ENCODE data around the gene KRTAP5-1. TPM values are rescaled to one million over a fixed set of nuclear protein-coding genes. Genes with fewer than 3 reads are reported as not detected.

KRTAP5-1 gene
- total RNA-seq, 2 donors from 2014 or later, result not detected

GRCh38 chr11:1560649-1561251 is 24.3 kb downstream of the KRTAP5-1 start:
- Histone ChIP-seq H3K4me1 (peaks cover 0 to 53% of the 10 kb centered on the region in 2 donors), H3K27me3 (no peaks in the 10 kb centered on the region), H3K36me3 (peaks cover 60% of the 10 kb centered on the region), H3K4me3 (no peak overlapping the region), H3K9me3 (no peaks in the 10 kb centered on the region), H3K27ac (peak overlapping the region; percentile 92 to 99)
- TF ChIP-seq CTCF (IDR thresholded peaks at IDR 0.05), result no peak
- DNase-seq (ENCODE audit: low spot score), result no peak

- peaks cover 0 to 47% of the 10 kb centered on the region in 2 donors for H3K4me1 ChIP-seq
- no peak for DNase-seq (ENCODE audit: low spot score)
- TF ChIP-seq CTCF (IDR thresholded peaks at IDR 0.05), result no peak
- no peaks in the 10 kb centered on the region for H3K9me3 ChIP-seq
- peaks cover 59% of the 10 kb centered on the region for H3K36me3 ChIP-seq
- H3K4me3 ChIP-seq, result no peak overlapping the region
- peak overlapping the region; percentile 92 to 99 for H3K27ac ChIP-seq
- H3K27me3 ChIP-seq, result no peaks in the 10 kb centered on the region
These were observed 25.0 kb downstream of the KRTAP5-1 start for GRCh38 chr11:1560002-1560648.

- H3K4me3 ChIP-seq, result no peak overlapping the region
- peaks cover 59% of the 10 kb centered on the region for H3K36me3 ChIP-seq
- no peaks in the 10 kb centered on the region for H3K27me3 ChIP-seq
- peak overlapping the region; percentile 92 to 99 for H3K27ac ChIP-seq
- no peak for TF ChIP-seq CTCF (IDR thresholded peaks at IDR 0.05)
- no peaks in the 10 kb centered on the region for H3K9me3 ChIP-seq
- H3K4me1 ChIP-seq, result peaks cover 0 to 39% of the 10 kb centered on the region in 2 donors
- peak; percentile 93 for DNase-seq (ENCODE audit: low spot score)
These were observed 25.8 kb downstream of the KRTAP5-1 start for GRCh38 chr11:1559111-1559951.

- no peaks in the 10 kb centered on the region for H3K9me3 ChIP-seq
- TF ChIP-seq CTCF (IDR thresholded peaks at IDR 0.05), result no peak
- peaks cover 0 to 35% of the 10 kb centered on the region in 2 donors for H3K4me1 ChIP-seq
- peak overlapping the region; percentile 92 to 99 for H3K27ac ChIP-seq
- peaks cover 56% of the 10 kb centered on the region for H3K36me3 ChIP-seq
- no peak for DNase-seq (ENCODE audit: low spot score)
- no peak overlapping the region for H3K4me3 ChIP-seq
- no peaks in the 10 kb centered on the region for H3K27me3 ChIP-seq
These were observed 26.3 kb downstream of the KRTAP5-1 start for GRCh38 chr11:1558775-1559110.

- TF ChIP-seq CTCF (IDR thresholded peaks at IDR 0.05), result no peak
- Histone ChIP-seq H3K4me1 (peaks cover 0 to 35% of the 10 kb centered on the region in 2 donors), H3K9me3 (no peaks in the 10 kb centered on the region), H3K36me3 (peaks cover 50% of the 10 kb centered on the region), H3K4me3 (no peak overlapping the region), H3K27ac (peak overlapping the region; percentile 92 to 99), H3K27me3 (no peaks in the 10 kb centered on the region)
- no peak for DNase-seq (ENCODE audit: low spot score)
These were observed 26.9 kb downstream of the KRTAP5-1 start for GRCh38 chr11:1557904-1558774.
